ENCODE data around the gene ITPRIP. TPM values are rescaled to one million over a fixed set of nuclear protein-coding genes. Genes with fewer than 3 reads are reported as not detected.
A peak's percentile ranks its signal among the peaks of the same experiment; 100 is the strongest.

The ITPRIP gene
- total RNA-seq, 1 donor from 2014 or later = 51.0 TPM

DNA sequence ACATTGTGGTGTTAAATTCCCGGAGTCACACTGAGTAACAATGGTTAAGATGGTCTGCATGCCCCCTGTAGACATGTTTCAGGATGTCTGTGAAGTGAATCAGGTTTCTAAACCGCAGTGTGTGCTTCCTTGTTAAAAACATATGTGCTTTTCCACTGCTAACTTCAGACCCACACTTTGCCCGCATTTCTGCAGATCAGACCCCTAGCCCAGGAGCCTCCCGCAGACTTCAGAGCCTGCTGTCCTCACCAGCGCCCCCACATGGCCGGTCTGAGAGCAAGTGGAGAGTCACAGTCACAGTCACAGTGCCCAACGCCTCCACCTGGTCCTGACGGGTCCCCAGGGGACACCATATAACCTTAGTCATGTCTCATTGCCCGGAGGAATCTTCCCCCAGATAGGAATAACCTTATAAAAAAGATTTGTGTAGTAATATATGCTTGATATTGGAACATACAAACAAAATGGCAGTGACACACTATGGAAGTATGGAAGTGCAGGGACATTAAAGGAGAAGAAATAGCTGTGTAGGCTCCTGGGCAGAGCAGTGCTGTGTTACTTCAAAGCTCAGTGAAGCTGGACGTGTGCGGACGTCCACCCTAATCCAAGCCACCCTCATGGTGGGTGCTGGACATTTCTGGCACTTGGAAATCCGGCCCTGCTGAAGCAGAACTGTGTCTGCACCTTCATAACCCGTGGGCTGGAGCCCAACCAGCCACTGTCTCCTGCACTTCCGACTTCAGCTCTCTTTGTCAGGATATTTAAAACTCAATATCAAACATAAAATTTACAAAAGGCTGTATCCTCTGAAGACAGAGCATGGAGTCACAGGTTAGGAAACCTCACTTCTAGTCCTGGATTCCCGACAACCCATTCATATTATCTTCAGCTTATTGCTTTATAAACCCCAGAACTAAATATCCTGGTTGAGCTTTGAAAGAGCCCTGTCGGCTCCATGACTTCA is 40.3 kb downstream of the ITPRIP start:
- no peaks in the 10 kb centered on the region for H3K27me3 ChIP-seq
- TF ChIP-seq, protein P1, sequence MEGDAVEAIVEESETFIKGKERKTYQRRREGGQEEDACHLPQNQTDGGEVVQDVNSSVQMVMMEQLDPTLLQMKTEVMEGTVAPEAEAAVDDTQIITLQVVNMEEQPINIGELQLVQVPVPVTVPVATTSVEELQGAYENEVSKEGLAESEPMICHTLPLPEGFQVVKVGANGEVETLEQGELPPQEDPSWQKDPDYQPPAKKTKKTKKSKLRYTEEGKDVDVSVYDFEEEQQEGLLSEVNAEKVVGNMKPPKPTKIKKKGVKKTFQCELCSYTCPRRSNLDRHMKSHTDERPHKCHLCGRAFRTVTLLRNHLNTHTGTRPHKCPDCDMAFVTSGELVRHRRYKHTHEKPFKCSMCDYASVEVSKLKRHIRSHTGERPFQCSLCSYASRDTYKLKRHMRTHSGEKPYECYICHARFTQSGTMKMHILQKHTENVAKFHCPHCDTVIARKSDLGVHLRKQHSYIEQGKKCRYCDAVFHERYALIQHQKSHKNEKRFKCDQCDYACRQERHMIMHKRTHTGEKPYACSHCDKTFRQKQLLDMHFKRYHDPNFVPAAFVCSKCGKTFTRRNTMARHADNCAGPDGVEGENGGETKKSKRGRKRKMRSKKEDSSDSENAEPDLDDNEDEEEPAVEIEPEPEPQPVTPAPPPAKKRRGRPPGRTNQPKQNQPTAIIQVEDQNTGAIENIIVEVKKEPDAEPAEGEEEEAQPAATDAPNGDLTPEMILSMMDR (IDR thresholded peaks at IDR 0.05) = peak in 2 of 3 experiments; percentile 8 to 35
- H3K27ac ChIP-seq = peak overlapping the region in 1 of 2 donors; percentile 84
- DNase-seq (ENCODE audit: low spot score in 2 of 2) = peak in 1 of 2 donors; percentile 65
- peaks cover 6 to 22% of the 10 kb centered on the region in 2 donors for H3K4me1 ChIP-seq
- no peak overlapping the region for H3K4me3 ChIP-seq
- intact Hi-C loops (cut with DNase I) = loop anchor here (10.0 kb wide), 1 partner anchor 147 kb away; no protein-coding TSS in a partner anchor
- no peaks in the 10 kb centered on the region for H3K9me3 ChIP-seq
- H3K36me3 ChIP-seq = no peaks in the 10 kb centered on the region

DNA sequence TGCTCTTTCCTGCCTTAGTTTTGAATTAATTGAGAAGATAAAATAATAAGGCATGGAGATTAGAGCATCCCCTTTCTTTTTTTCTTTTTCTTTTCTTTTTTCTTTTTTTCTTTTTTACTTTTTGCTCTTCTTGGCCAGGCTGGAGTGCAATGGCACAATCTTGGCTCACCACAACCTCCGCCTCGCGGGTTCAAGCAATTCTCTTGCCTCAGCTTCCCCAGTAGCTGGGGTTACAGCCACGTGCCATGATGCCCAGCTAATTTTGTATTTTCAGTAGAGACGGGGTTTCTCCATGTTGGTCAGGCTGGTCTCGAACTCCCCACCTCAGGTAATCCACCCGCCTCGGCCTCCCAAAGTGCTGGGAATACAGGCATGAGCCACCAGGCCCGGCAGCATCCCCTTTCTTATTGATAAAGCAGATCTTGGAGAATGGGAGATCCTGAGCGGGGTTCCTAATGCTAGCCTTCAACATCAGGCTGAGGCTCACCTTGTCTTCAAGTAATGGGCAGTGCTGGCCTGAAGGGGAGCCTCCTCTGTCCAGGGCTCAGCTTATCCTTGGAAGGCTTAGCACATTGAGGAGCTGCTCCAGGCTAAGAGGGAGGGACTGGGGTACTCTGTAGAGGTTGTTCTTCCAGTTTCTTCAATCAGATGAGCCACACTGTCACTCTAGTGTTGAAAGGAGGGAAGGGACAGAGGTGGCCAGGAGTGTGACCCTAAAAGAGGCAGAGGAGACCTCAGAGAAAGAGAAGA is 41.4 kb downstream of the ITPRIP start:
- Histone ChIP-seq H3K4me1 (peaks cover 6 to 22% of the 10 kb centered on the region in 2 donors), H3K27me3 (no peaks in the 10 kb centered on the region), H3K36me3 (no peaks in the 10 kb centered on the region), H3K4me3 (no peak overlapping the region), H3K9me3 (no peaks in the 10 kb centered on the region), H3K27ac (peak overlapping the region in 1 of 2 donors; percentile 37)
- TF ChIP-seq, protein P1 (IDR thresholded peaks at IDR 0.05) = no peak
- intact Hi-C loops (cut with DNase I) = loop anchor here (10.0 kb wide), 1 partner anchor 148 kb away; no protein-coding TSS in a partner anchor
- peak in 1 of 2 donors; percentile 57 for DNase-seq (ENCODE audit: low spot score in 2 of 2)

DNA sequence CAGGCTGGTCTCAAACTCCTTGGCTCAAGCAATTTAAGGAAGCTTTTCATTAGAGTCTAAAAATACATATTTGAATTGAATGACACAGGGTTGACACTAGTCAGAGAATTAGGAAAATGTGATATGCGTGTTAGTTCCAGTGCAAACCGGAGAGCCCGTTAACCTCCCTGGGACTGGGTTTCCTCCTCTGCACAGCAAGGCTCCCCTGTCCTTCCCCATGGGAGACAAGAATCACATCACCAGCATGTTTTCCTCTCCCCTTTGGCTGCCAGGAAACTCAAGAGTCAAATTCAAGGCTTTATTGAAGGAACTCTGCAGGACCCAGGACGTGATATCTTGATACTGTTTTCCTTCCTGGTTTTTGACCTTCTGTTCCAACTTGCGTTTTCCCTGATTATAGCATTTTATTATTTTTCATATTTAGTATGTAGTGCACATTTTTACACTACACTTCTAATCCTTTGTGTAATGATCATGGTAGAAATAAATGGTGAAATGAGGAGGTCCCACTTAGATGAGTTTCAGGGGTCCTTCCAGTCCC is 44.4 kb downstream of the ITPRIP start:
- TF ChIP-seq, protein P1 (IDR thresholded peaks at IDR 0.05) = no peak
- H3K4me3 ChIP-seq = no peak overlapping the region
- no peaks in the 10 kb centered on the region for H3K27me3 ChIP-seq
- no peaks in the 10 kb centered on the region for H3K9me3 ChIP-seq
- intact Hi-C loops (cut with DNase I) = loop anchor here (10.0 kb wide), 1 partner anchor 151 kb away; no protein-coding TSS in a partner anchor
- no peaks in the 10 kb centered on the region for H3K36me3 ChIP-seq
- no peak for DNase-seq (ENCODE audit: low spot score in 2 of 2)
- H3K27ac ChIP-seq = no peak overlapping the region
- H3K4me1 ChIP-seq = peaks cover 0 to 3% of the 10 kb centered on the region in 2 donors

DNA sequence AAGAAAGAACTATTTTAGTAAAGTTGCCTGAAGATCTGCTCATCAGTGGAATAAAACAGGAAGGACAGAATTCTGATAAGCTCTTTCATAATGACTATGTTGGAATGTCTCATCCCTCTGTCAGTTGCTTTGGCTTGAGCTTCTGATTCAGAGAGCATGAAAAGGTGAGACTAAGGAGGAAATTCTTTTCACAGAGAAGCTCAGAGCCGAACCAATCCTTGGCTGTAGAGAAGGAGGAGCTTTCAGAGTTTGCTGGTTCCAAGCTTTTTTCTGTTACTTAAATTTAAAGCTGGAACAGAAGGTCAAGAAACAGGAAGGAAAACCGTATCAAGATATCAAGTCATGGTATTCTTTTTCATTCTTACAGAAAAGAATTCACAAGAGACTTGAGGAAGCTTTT is 45.3 kb downstream of the ITPRIP start:
- Histone ChIP-seq H3K36me3 (no peaks in the 10 kb centered on the region), H3K4me1 (peaks cover 0 to 3% of the 10 kb centered on the region in 2 donors), H3K27me3 (no peaks in the 10 kb centered on the region), H3K4me3 (no peak overlapping the region), H3K9me3 (no peaks in the 10 kb centered on the region), H3K27ac (no peak overlapping the region)
- TF ChIP-seq, protein P1 (IDR thresholded peaks at IDR 0.05) = no peak
- no peak for DNase-seq (ENCODE audit: low spot score in 2 of 2)
- intact Hi-C loops (cut with DNase I) = loop anchor here (10.0 kb wide), 1 partner anchor 152 kb away; no protein-coding TSS in a partner anchor

DNA sequence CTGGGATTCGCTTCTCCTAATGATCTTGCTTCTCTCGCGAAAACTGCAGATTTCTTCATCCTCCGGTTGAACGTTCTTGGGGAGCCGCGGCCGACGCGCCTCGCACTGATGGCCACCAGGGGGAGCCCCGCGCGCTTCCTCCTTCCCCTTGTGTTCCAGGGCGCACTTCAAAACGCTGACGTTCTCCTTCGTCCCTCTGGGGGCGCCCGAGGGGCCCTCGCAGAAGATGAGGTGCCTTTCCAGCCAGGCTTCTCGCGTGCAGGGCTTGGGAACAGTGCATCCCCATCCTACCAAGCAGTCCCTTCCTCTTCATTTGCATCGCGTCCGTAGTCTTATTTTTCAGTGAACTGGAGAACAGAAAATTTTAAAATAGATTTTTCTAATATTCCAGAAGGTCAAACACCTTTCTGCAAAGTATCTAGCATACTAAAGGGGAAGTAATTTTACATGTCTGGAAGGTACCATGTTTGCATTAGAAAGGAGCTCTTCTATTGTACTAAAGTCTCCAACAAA is 46.8 kb downstream of the ITPRIP start:
- H3K27me3 ChIP-seq = no peaks in the 10 kb centered on the region
- peaks cover 0 to 3% of the 10 kb centered on the region in 2 donors for H3K4me1 ChIP-seq
- H3K36me3 ChIP-seq = no peaks in the 10 kb centered on the region
- H3K9me3 ChIP-seq = no peaks in the 10 kb centered on the region
- TF ChIP-seq, protein P1 (IDR thresholded peaks at IDR 0.05) = peak; percentile 99 to 100 (median 100)
- peak overlapping the region in 1 of 2 donors; percentile 6 for H3K4me3 ChIP-seq
- intact Hi-C loops (cut with DNase I) = loop anchor here (1.0 to 10.0 kb wide), 2 partner anchors 59 to 153 kb away; no protein-coding TSS in a partner anchor
- no peak overlapping the region for H3K27ac ChIP-seq
- DNase-seq (ENCODE audit: low spot score in 2 of 2) = peak; percentile 59 to 95
